ENCODE results near the gene MKRN3. TPM values are rescaled to one million over a fixed set of nuclear protein-coding genes. Genes with fewer than 3 reads are reported as not detected.

The MKRN3 gene
- total and polyA plus RNA-seq, 2 donors (not counting 3 experiments of a cell fraction or from before 2014, with no cell fraction given), result 0.18 to 0.40 TPM

GRCh38 chr15:23546158-23546557 lies 19.3 kb upstream of the MKRN3 start:
- Histone ChIP-seq H4K20me1 (replicated peaks; ENCODE audit: control insufficient read depth, extremely low read depth, insufficient read depth, low read length) (no peaks in the 10 kb centered on the region), H2AFZ (ENCODE audit: low read depth, low read length) (no peak overlapping the region), H3K27ac (ENCODE audit: insufficient read depth, low read depth, low read length) (no peak overlapping the region), H3K4me3 (replicated peaks in 1 of 3; ENCODE audit: insufficient read depth in 1 of 3, low read depth in 1 of 3, low read length in 3 of 3) (no peak overlapping the region), H3K9me3 (replicated peaks; ENCODE audit: control insufficient read depth, insufficient read depth, low read length) (no peaks in the 10 kb centered on the region), H3K4me1 (ENCODE audit: control insufficient read depth, extremely low read depth, insufficient read depth, low read length) (no peaks in the 10 kb centered on the region), H3K79me2 (ENCODE audit: control insufficient read depth, insufficient read depth, low read length) (no peaks in the 10 kb centered on the region), H3K36me3 (ENCODE audit: control insufficient read depth in 2 of 2, extremely low read depth in 1 of 2, insufficient read depth in 2 of 2, low read length in 2 of 2) (no peaks in the 10 kb centered on the region), H3K27me3 (ENCODE audit: control insufficient read depth in 2 of 2, insufficient read depth in 2 of 2, low read length in 2 of 2) (no peaks in the 10 kb centered on the region), H3K9ac (replicated peaks; ENCODE audit: extremely low read depth, insufficient read depth, low read length) (no peak overlapping the region), H3K4me2 (ENCODE audit: insufficient read depth, low read length) (no peak overlapping the region), H3K9me1 (replicated peaks; ENCODE audit: control insufficient read depth, extremely low read depth, insufficient read depth, low read length) (no peaks in the 10 kb centered on the region)
- TF ChIP-seq POLR2AphosphoS5 (IDR thresholded peaks at IDR 0.05; ENCODE audit: insufficient read depth, low read depth, low read length) (no peak), JUN (IDR thresholded peaks at IDR 0.05; ENCODE audit: borderline replicate concordance, insufficient read depth, insufficient read length, low read depth) (no peak), EZH2 (IDR thresholded peaks at IDR 0.05; ENCODE audit: borderline replicate concordance, low read depth, low read length, severe bottlenecking) (no peak), FOS (IDR thresholded peaks at IDR 0.05; ENCODE audit: borderline replicate concordance, insufficient read depth, low read length) (no peak), MYC (IDR thresholded peaks at IDR 0.05; ENCODE audit: low read depth, low read length) (no peak), GATA2 (IDR thresholded peaks at IDR 0.05; ENCODE audit: insufficient read depth, insufficient read length, low read depth, low read length) (no peak), POLR2A (IDR thresholded peaks at IDR 0.05; ENCODE audit: low read depth, low read length) (no peak)
- dilution Hi-C loops (cut with MboI; ENCODE audit: extremely low pct_ligation_motif_present, low sequenced_read_pairs) (no loop called here), intact Hi-C loops (cut with micrococcal nuclease) (no loop called here)
- DNase-seq (ENCODE audit: low read depth, low spot score) (no peak), FAIRE-seq (no peak)
- no TSS peak for BruUV-seq (replicated peaks)
- ChIA-PET POLR2A (no interaction called here), CTCF (no interaction called here)

- H3K4me2 ChIP-seq (ENCODE audit: insufficient read depth, low read length), result no peak overlapping the region
- DNase-seq (ENCODE audit: low read depth, low spot score) (no peak), FAIRE-seq (no peak)
- no TSS peak for BruUV-seq (replicated peaks)
- no peak for TF ChIP-seq EZH2 (IDR thresholded peaks at IDR 0.05; ENCODE audit: borderline replicate concordance, low read depth, low read length, severe bottlenecking)
- TF ChIP-seq MYC (IDR thresholded peaks at IDR 0.05; ENCODE audit: low read depth, low read length), result no peak
- TF ChIP-seq POLR2AphosphoS5 (IDR thresholded peaks at IDR 0.05; ENCODE audit: insufficient read depth, low read depth, low read length), result no peak
- TF ChIP-seq MAX (IDR thresholded peaks at IDR 0.05; ENCODE audit: insufficient read depth, insufficient read length), result no peak
- no peak for TF ChIP-seq GATA2 (IDR thresholded peaks at IDR 0.05; ENCODE audit: insufficient read depth, insufficient read length, low read depth, low read length)
- TF ChIP-seq JUN (IDR thresholded peaks at IDR 0.05; ENCODE audit: borderline replicate concordance, insufficient read depth, insufficient read length, low read depth), result no peak
- no peak for TF ChIP-seq CTCF (IDR thresholded peaks at IDR 0.05; ENCODE audit: extremely low read depth in 1 of 2, insufficient read depth in 1 of 2, low read depth in 1 of 2, low read length in 2 of 2)
- no peak for TF ChIP-seq FOS (IDR thresholded peaks at IDR 0.05; ENCODE audit: borderline replicate concordance, insufficient read depth, low read length)
- no peak for TF ChIP-seq POLR2A (IDR thresholded peaks at IDR 0.05; ENCODE audit: low read depth, low read length)
- no peak overlapping the region for H2AFZ ChIP-seq (ENCODE audit: low read depth, low read length)
- no peaks in the 10 kb centered on the region for H3K4me1 ChIP-seq (ENCODE audit: control insufficient read depth, extremely low read depth, insufficient read depth, low read length)
- no peaks in the 10 kb centered on the region for H4K20me1 ChIP-seq (replicated peaks; ENCODE audit: control insufficient read depth, extremely low read depth, insufficient read depth, low read length)
- dilution Hi-C loops (cut with MboI; ENCODE audit: extremely low pct_ligation_motif_present, low sequenced_read_pairs), result no loop called here
- H3K79me2 ChIP-seq (ENCODE audit: control insufficient read depth, insufficient read depth, low read length), result no peaks in the 10 kb centered on the region
- ChIA-PET CTCF (no interaction called here), POLR2A (no interaction called here)
- H3K9me3 ChIP-seq (replicated peaks; ENCODE audit: control insufficient read depth, insufficient read depth, low read length), result no peaks in the 10 kb centered on the region
- H3K4me3 ChIP-seq (replicated peaks in 1 of 3; ENCODE audit: insufficient read depth in 1 of 3, low read depth in 1 of 3, low read length in 3 of 3), result no peak overlapping the region
- H3K27ac ChIP-seq (ENCODE audit: insufficient read depth, low read depth, low read length), result no peak overlapping the region
- intact Hi-C loops (cut with micrococcal nuclease), result no loop called here
- H3K9me1 ChIP-seq (replicated peaks; ENCODE audit: control insufficient read depth, extremely low read depth, insufficient read depth, low read length), result no peaks in the 10 kb centered on the region
- H3K27me3 ChIP-seq (ENCODE audit: control insufficient read depth in 2 of 2, insufficient read depth in 2 of 2, low read length in 2 of 2), result no peaks in the 10 kb centered on the region
- no peaks in the 10 kb centered on the region for H3K36me3 ChIP-seq (ENCODE audit: control insufficient read depth in 2 of 2, extremely low read depth in 1 of 2, insufficient read depth in 2 of 2, low read length in 2 of 2)
- no peak overlapping the region for H3K9ac ChIP-seq (replicated peaks; ENCODE audit: extremely low read depth, insufficient read depth, low read length)
Observed at GRCh38 chr15:23548071-23548470, 17.4 kb upstream of the MKRN3 start.

Data from endothelial cell of umbilical vein (primary cell).